ENCODE results near the gene GPRC6A. TPM values are rescaled to one million over a fixed set of nuclear protein-coding genes. Genes with fewer than 3 reads are reported as not detected.

Gene GPRC6A
- total and polyA plus RNA-seq, 11 donors: not detected

DNA sequence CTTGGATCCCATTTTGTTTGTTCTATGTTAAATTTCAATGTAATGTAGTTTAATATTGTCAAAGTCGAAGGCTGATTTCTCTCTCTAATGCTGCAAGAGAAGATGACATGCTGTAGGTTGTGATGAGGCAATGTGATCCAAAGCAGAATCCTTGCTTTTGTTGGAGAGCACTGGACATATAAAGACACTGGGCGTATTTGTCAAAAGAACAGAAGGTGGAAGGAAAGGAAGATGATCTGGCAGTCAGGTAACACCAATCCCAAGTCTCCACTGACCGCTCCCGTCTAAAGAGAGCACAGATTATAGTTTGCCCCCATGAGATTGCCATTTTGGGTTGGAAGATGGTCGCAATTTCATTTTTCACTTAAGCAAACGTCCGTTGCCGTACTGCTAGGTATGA, 47.2 kb upstream of the GPRC6A start:
- no peak for ATAC-seq
- Histone ChIP-seq H3K27me3 (peaks cover 17 to 62% (median 33%) of the 10 kb centered on the region in 9 donors), H3K9me3 (peaks cover 0 to 7% (median 0%) of the 10 kb centered on the region in 12 donors), H3K4me3 (no peak overlapping the region), H3K4me1 (peaks cover 0 to 12% (median 1%) of the 10 kb centered on the region in 12 donors), H3K27ac (no peak overlapping the region), H3K36me3 (no peaks in the 10 kb centered on the region)
- WGBS, 4 donors: 22 to 35% (median 26%) methylated on average over 8 of the region's 8 CpGs
- no peak for DNase-seq
- intact Hi-C loops (cut with DNase I): no loop called here
- TF ChIP-seq, protein P1, sequence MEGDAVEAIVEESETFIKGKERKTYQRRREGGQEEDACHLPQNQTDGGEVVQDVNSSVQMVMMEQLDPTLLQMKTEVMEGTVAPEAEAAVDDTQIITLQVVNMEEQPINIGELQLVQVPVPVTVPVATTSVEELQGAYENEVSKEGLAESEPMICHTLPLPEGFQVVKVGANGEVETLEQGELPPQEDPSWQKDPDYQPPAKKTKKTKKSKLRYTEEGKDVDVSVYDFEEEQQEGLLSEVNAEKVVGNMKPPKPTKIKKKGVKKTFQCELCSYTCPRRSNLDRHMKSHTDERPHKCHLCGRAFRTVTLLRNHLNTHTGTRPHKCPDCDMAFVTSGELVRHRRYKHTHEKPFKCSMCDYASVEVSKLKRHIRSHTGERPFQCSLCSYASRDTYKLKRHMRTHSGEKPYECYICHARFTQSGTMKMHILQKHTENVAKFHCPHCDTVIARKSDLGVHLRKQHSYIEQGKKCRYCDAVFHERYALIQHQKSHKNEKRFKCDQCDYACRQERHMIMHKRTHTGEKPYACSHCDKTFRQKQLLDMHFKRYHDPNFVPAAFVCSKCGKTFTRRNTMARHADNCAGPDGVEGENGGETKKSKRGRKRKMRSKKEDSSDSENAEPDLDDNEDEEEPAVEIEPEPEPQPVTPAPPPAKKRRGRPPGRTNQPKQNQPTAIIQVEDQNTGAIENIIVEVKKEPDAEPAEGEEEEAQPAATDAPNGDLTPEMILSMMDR (IDR thresholded peaks at IDR 0.05): no peak
- TF ChIP-seq POLR2A (IDR thresholded peaks at IDR 0.05): no peak

DNA sequence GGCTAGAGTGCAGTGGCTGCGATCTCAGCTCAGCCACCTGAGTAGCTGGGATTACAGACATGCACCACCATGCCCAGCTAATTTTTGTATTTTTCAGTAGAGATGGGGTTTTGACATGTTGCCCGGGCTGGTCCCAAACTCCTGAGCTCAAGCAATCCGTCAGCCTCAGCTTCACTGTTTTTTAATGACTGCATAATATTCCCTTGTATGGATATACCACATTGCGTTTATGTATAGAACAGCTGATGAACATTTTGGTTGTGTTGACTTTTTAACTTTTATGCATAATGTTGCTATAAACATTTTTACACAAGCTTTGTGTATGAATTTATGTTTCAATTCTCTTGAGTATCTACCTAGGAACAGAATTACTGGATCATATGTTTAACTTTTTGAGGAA, 43.9 kb upstream of the GPRC6A start:
- H3K36me3 ChIP-seq: no peaks in the 10 kb centered on the region
- ATAC-seq (no peak), DNase-seq (no peak)
- no peak for TF ChIP-seq POLR2A (IDR thresholded peaks at IDR 0.05)
- TF ChIP-seq, protein P1 (IDR thresholded peaks at IDR 0.05): no peak
- H3K9me3 ChIP-seq: peaks cover 0 to 11% (median 0%) of the 10 kb centered on the region in 12 donors
- no peak overlapping the region for H3K4me3 ChIP-seq
- H3K27ac ChIP-seq: no peak overlapping the region
- 82 to 87% (median 84%) methylated on average over 4 of the region's 4 CpGs for WGBS, 4 donors
- intact Hi-C loops (cut with DNase I): no loop called here
- peaks cover 13 to 42% (median 28%) of the 10 kb centered on the region in 9 donors for H3K27me3 ChIP-seq
- H3K4me1 ChIP-seq: peaks cover 0 to 12% (median 1%) of the 10 kb centered on the region in 12 donors

DNA sequence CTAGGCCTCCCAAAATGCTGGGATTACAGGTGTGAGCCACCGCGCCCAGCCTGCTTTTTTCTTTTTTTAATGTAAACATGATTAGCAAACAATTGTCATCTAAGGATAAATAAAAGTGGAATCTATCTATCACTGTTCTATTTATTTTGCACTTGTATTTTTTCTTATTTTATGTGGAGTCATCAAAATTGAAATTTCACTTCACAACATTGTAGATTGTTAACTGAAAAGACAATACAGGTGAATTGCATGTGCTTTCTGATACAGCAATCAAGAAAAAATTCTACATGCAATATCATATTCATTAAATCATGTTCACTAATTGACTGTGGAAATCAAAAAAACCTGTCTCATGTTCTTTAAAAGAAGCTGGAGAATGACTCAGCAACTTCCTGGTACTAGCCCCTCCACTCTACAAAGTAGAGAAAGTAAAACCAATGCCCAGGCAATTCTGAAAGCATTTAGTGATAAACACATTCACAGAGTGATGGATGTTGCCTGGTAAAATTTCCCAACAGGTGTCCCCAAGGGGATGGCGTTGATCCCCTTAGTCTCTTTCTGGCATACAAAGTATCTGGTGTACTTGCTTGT, 37.5 kb upstream of the GPRC6A start:
- no peak for TF ChIP-seq POLR2A (IDR thresholded peaks at IDR 0.05)
- TF ChIP-seq, protein P1 (IDR thresholded peaks at IDR 0.05): no peak
- no peak overlapping the region for H3K27ac ChIP-seq
- no peak overlapping the region for H3K4me3 ChIP-seq
- no peaks in the 10 kb centered on the region for H3K36me3 ChIP-seq
- no peaks in the 10 kb centered on the region for H3K27me3 ChIP-seq
- WGBS, 4 donors: 82 to 89% (median 83%) methylated on average over 3 of the region's 3 CpGs
- no peak for ATAC-seq
- no peak for DNase-seq
- H3K4me1 ChIP-seq: no peaks in the 10 kb centered on the region
- intact Hi-C loops (cut with DNase I): no loop called here
- H3K9me3 ChIP-seq: peaks cover 0 to 4% (median 0%) of the 10 kb centered on the region in 12 donors

DNA sequence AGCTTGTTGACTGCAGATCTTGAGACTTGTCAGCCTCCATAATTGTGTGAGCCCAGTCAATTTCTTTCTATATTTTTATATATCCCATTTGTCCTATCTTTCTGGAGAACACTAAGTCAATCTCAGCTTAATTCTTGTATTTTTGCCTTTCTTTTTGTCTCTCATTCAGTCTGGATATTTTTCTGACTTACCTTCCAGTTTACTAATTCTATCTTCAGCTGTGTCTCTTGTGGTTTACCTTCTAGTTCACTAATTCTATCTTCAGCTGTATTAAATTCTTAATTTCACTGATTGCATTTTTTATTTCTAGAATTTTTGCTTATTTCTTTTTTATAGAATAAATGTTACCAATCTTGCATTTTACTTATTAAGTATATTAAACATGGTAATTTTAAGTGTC, 30.4 kb upstream of the GPRC6A start:
- H3K36me3 ChIP-seq: no peaks in the 10 kb centered on the region
- TF ChIP-seq, protein P1 (IDR thresholded peaks at IDR 0.05): no peak
- no peak for TF ChIP-seq POLR2A (IDR thresholded peaks at IDR 0.05)
- DNase-seq: no peak
- peaks cover 0 to 51% (median 16%) of the 10 kb centered on the region in 12 donors for H3K9me3 ChIP-seq
- H3K27ac ChIP-seq: no peak overlapping the region
- intact Hi-C loops (cut with DNase I): no loop called here
- H3K4me3 ChIP-seq: no peak overlapping the region
- no peaks in the 10 kb centered on the region for H3K27me3 ChIP-seq
- no peak for ATAC-seq
- H3K4me1 ChIP-seq: no peaks in the 10 kb centered on the region

Measured in heart left ventricle (tissue), 16 donors.